ENCODE results near the gene ATG10.
"Not testable (repeated sequence)": the region's sequence is repeated elsewhere in the genome, so short reads cannot be mapped to it uniquely, and the experiment has no call there.

The ATG10 gene

DNA sequence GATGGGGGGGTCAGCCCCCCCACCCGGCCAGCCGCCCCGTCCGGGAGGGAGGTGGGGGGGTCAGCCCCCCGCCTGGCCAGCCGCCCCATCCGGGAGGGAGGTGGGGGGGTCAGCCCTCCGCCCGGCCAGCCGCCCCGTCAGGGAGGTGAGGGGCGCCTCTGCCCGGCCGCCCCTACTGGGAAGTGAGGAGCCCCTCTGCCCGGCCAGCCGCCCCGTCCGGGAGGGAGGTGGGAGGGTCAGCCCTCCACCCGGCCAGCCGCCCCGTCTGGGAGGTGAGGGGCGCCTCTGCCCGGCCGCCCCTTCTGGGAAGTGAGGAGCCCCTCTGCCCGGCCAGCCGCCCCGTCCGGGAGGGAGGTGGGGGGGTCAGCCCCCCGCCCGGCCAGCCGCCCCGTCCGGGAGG, 168.0 kb downstream of the ATG10 start:
- not testable (repeated sequence) for DNase-seq

GRCh38 chr5:82142217-82142841, 170.5 kb downstream of the ATG10 start:
- no peak for DNase-seq

GRCh38 chr5:82142928-82143577, 171.2 kb downstream of the ATG10 start:
- no peak for DNase-seq

DNA sequence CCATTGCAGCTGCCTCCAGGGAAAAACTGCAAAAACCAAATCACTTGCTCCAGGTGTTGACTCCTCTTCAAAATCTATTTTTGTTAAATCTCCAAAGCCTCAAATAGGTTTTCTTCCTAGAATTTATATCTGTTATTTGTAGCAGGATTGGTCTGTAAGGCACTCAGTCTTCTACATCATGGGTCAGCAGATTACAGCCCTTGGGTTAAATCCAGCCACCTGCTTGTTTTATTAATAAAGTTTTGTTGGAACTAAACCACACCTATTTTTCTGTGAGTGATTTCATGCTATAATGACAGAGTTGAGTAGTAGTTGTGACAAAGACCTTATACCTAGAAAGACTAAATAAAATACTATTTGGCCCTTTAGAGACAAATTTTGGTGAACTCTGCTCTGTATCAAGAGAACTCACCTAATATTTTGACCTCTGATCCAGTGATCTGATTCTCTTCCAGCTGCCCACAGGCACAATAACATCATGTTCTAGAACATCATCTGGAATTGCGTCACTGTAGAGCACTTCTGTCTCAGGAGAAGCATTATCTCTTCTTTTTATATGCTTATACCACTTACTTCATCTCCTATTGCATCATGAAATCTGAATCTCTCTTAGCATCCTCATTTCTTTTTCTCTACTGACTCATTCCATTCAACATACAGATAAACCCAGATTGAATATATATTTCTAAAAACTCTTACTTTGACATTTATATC, 176.2 kb downstream of the ATG10 start:
- peak; percentile 59 for DNase-seq

- DNase-seq: no peak
Measured at GRCh38 chr5:82149434-82149833, 177.6 kb downstream of the ATG10 start.

- no peak for DNase-seq
Measured at GRCh38 chr5:82150559-82150958, 178.7 kb downstream of the ATG10 start.

DNA sequence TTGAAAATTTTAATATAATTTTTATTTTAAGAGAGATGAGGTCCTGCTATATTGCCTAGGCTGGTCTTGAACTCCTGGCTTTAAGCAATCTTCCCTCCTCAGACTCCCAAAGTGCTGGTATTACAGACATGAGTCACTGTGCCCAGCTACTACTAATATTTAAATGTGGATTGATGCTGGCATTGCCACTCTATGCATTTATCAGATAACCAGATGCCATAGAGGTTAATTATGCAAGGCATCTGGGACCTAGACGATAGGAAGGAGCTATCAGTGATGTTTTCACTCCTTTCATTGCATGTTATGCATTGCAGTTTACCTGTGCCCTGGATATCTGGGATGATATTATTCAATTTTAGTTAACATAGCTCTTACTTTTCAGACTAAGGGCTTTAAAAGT, 179.4 kb downstream of the ATG10 start:
- DNase-seq: no peak

DNA sequence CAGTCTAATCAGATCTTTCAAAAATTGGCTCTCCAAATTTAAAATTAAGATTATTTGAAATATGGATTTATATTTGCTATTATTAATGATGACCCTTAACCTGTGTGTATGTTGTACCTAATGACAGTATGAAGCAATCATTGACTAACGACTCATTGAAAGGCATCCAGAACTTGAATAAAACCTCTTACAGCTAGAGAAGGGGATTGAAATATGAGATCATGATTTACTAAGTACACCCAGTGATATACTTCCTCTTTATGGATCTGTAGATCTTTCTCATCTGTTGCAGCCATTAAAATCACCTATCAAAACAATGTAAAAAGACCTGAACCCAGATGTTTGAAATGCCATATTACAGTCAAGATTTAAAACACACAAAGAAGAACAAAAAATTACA, 179.8 kb downstream of the ATG10 start:
- peak; percentile 14 for DNase-seq

- no peak for DNase-seq
Measured at GRCh38 chr5:82152978-82153481, 181.2 kb downstream of the ATG10 start.

GRCh38 chr5:82154776-82155175, 183.0 kb downstream of the ATG10 start:
- DNase-seq: no peak

GRCh38 chr5:82155305-82155704, 183.5 kb downstream of the ATG10 start:
- no peak for DNase-seq

DNA sequence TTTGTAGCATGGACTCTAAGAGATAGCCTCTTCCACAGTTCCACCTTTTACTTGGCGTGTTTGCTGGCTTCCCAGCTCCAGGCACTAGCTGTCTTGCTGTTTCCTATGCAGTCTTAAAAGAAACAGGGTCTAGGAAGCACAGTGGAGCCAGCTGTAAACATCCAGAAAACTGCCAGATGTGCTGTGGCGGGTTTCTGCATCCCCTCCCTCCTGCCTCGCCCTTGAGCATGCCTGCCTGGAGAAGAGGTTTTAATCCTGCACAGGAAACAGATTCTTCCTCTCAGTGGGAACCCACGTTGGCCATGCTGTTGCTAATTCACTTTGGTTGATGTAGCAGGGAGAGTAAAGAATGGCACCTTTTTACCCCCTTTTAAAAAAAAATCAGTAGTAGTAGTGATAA, 185.1 kb downstream of the ATG10 start:
- no peak for DNase-seq

GRCh38 chr5:82158755-82159413, 187.1 kb downstream of the ATG10 start:
- peak; percentile 86 for DNase-seq

DNA sequence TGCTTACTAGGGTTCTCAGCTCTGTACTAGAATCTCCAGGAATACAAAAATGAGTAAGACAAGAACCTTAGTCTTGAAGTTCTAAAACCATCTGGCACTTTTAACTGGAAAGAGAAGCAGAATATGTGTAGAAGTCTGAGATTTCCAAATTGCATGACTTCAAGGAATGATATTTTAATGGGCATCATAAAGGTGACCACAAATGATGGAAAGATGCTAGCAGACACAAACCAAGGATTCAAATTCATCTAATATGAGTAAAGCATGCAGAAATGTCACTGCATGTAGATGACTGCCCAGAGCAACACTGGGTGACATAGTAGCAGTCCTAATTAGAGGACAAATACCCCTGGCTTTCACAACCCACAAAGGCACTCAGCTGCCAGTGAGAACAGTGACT, 189.1 kb downstream of the ATG10 start:
- peak; percentile 69 for DNase-seq

DNA sequence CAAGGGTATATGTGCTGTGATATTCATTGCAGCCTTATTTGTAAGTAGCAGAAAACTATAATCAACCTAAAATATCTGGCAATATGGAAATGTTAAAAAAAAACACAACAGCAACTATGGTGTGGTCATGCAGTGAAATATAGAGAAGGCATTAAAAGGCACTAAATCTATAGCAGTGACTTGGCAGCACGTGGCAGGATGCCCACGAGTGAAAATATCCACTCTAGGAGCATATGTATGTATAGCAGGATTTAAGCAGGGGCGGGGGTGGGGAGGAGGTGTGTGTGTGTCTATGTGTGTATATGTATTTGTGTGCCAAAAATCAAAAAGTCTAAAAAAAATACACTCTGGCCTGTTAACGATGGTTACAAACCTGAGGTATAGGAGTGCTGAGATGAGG, 190.8 kb downstream of the ATG10 start:
- no peak for DNase-seq

- peak; percentile 36 for DNase-seq
Measured at GRCh38 chr5:82163452-82164175, 191.8 kb downstream of the ATG10 start.

GRCh38 chr5:82164176-82164976, 192.6 kb downstream of the ATG10 start:
- DNase-seq: peak; percentile 88

GRCh38 chr5:82164977-82165713, 193.3 kb downstream of the ATG10 start:
- DNase-seq: peak; percentile 84

- peak; percentile 93 for DNase-seq
Measured at GRCh38 chr5:82165740-82166530, 194.1 kb downstream of the ATG10 start.

- no peak for DNase-seq
Measured at GRCh38 chr5:82167372-82167935, 195.6 kb downstream of the ATG10 start.
